ENCODE results near the gene TBKBP1.

GRCh38 chr17:47708312-47708863, 14.4 kb downstream of the TBKBP1 start:
- no peak for TF ChIP-seq CTCF (IDR thresholded peaks at IDR 0.05)
- TF ChIP-seq POLR2A (IDR thresholded peaks at IDR 0.05) = no peak

All from tibial nerve (tissue), 3 donors.